Neutrophil (primary cell): ENCODE measurements around the gene DDIAS.
A peak's percentile ranks its signal among the peaks of the same experiment; 100 is the strongest.
"Not testable (repeated sequence)": the region's sequence is repeated elsewhere in the genome, so short reads cannot be mapped to it uniquely, and the experiment has no call there.

Experiments
- H3K27ac ChIP-seq: fragments of 200-600 bp; sonication (generic); 2 replicates; pipeline ENCODE4 v1.5.1; 2016; ENCODE audit warnings: mild to moderate bottlenecking, moderate library complexity
- H3K27me3 ChIP-seq: fragments of 200-600 bp; sonication (generic); 2 replicates; pipeline ENCODE4 v1.6.0; 2016; ENCODE audit warnings: mild to moderate bottlenecking
- H3K36me3 ChIP-seq: fragments of 200-600 bp; sonication (generic); 2 replicates; pipeline ENCODE4 v1.5.1; 2017
- H3K4me1 ChIP-seq, 2 experiments: fragments of 200-600 bp in 1 of 2; sonication (generic) in 1 of 2; 1 replicate in 1 of 2; 2 replicates in 1 of 2; pipeline versions ENCODE4 v1.5.1 to v1.6.1; 2013 to 2016; ENCODE audit warnings: low read depth in 1 of 2, low read length in 1 of 2, mild to moderate bottlenecking in 1 of 2, moderate library complexity in 1 of 2; ENCODE audit not compliant: control insufficient read depth in 1 of 2, insufficient read depth in 1 of 2
- H3K4me3 ChIP-seq, 2 experiments: fragments of 200-600 bp in 1 of 2; sonication (generic) in 1 of 2; 1 replicate in 1 of 2; 2 replicates in 1 of 2; pipeline ENCODE4 v1.5.1; 2013 to 2016; ENCODE audit warnings: low read depth in 1 of 2, low read length in 1 of 2, mild to moderate bottlenecking in 1 of 2, moderate library complexity in 1 of 2
- H3K9me3 ChIP-seq: fragments of 200-600 bp; sonication (generic); 2 replicates; pipeline ENCODE4 v1.5.1; 2016
- CTCF ChIP-seq: fragments of 200-600 bp; sonication (generic); IDR thresholded peaks from 2 replicates; pipeline ENCODE4 v1.5.1; 2016; ENCODE audit warnings: antibody characterized with exemption

Gene DDIAS

GRCh38 chr11:82909015-82909640, 7.6 kb downstream of the DDIAS start:
- TF ChIP-seq CTCF = no peak
- H3K36me3 ChIP-seq = peaks cover 9% of the 10 kb centered on the region
- peaks cover 8 to 18% of the 10 kb centered on the region in 2 experiments for H3K4me1 ChIP-seq
- no peak overlapping the region for H3K4me3 ChIP-seq
- no peaks in the 10 kb centered on the region for H3K27me3 ChIP-seq
- H3K9me3 ChIP-seq = no peaks in the 10 kb centered on the region
- H3K27ac ChIP-seq = no peak overlapping the region

- H3K36me3 ChIP-seq = peaks cover 52% of the 10 kb centered on the region
- H3K4me1 ChIP-seq, H3K4me3 ChIP-seq, H3K27me3 ChIP-seq, H3K9me3 ChIP-seq, H3K27ac ChIP-seq: not testable (repeated sequence)
These were observed 18.2 kb downstream of the DDIAS start for GRCh38 chr11:82919786-82920185.

- not testable (repeated sequence) for H3K27me3 ChIP-seq, H3K4me1 ChIP-seq, H3K27ac ChIP-seq, H3K4me3 ChIP-seq, H3K9me3 ChIP-seq
- H3K36me3 ChIP-seq = peaks cover 51% of the 10 kb centered on the region
These were observed 18.7 kb downstream of the DDIAS start for GRCh38 chr11:82920227-82920626.

- H3K27me3 ChIP-seq, H3K4me1 ChIP-seq, H3K4me3 ChIP-seq, H3K27ac ChIP-seq, H3K9me3 ChIP-seq: not testable (repeated sequence)
- H3K36me3 ChIP-seq = peaks cover 35% of the 10 kb centered on the region
These were observed 21.0 kb downstream of the DDIAS start for GRCh38 chr11:82922396-82923173.

- Histone ChIP-seq H3K27me3 (no peaks in the 10 kb centered on the region), H3K4me1 (no peaks in the 10 kb centered on the region), H3K27ac (no peak overlapping the region), H3K4me3 (no peak overlapping the region), H3K9me3 (no peaks in the 10 kb centered on the region), H3K36me3 (peaks cover 41% of the 10 kb centered on the region)
- no peak for TF ChIP-seq CTCF
These were observed 23.1 kb downstream of the DDIAS start for GRCh38 chr11:82924522-82925224.

GRCh38 chr11:82927264-82927880, 25.8 kb downstream of the DDIAS start:
- Histone ChIP-seq H3K4me3 (no peak overlapping the region), H3K36me3 (peaks cover 54% of the 10 kb centered on the region), H3K27ac (no peak overlapping the region), H3K4me1 (no peaks in the 10 kb centered on the region), H3K27me3 (no peaks in the 10 kb centered on the region), H3K9me3 (no peaks in the 10 kb centered on the region)
- peak; percentile 73 for TF ChIP-seq CTCF
